Stimulated activated CD4-positive, alpha-beta T cell treated with anti-CD3 and anti-CD28 coated beads, Interleukin-4, amount 100 ng/mL, for 24 hours (primary cell): ENCODE data around the gene SLC13A2.

Source experiments
- DNase-seq: peaks from one replicate; pipeline ENCODE4 v3.0.0-alpha.2; 2020

The SLC13A2 gene

GRCh38 chr17:28494445-28495188 is 21.2 kb downstream of the SLC13A2 start:
- DNase-seq, result peak; percentile 83

DNA sequence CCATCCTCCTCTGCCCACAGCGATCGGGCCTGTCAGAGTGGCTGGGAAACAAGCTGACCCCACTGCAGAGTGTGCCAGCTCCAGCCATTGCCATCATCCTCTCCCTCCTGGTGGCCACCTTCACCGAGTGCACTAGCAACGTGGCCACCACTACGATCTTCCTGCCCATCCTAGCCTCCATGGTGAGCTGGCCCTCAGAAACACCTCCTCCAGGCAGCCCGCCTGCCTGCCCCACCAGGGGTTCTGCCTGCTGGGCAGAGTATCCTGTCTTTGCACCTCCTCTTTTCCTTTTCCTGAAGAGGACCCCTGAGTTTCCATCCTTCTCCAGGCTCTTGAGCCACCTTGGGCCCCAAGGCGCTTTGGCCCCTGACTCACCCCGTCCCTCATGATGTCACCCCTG is 22.2 kb downstream of the SLC13A2 start:
- DNase-seq, result no peak

DNA sequence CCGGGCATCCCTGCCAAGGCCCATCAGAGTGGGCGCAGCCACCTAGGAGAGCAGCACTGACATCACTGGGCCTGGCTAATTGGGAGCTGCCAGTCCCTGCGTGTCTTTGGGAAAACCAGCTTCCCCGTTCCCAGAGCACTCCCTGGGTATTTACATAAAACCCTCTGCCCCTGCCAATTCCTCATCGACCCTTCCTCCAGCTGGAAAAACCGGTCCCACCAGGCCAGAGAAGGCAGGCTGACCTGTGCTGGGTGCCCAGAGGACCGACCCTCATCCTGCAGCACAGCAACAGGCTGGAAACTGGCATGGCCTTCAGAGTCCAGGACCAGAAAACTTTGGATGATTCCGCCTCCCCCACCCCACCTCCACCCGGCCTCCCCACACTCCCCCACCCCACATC is 24.5 kb downstream of the SLC13A2 start:
- DNase-seq, result no peak

- no peak for DNase-seq
Observed at GRCh38 chr17:28498652-28499363, 25.4 kb downstream of the SLC13A2 start.

DNA sequence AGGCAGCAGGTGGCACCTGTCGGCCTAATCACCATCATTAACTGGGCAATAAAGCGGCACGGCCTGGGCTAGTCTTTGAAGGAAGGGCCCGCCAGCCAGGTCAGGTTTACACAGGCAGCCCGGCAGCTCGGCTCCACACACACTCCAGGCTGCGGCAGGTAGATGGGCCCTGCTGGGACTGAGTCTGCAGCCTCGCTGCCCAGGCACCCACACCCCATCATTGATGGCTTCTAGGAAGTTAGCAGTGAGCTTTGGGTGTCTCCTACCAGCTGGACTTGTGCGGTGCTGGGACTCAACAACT is 25.9 kb downstream of the SLC13A2 start:
- DNase-seq, result no peak

DNA sequence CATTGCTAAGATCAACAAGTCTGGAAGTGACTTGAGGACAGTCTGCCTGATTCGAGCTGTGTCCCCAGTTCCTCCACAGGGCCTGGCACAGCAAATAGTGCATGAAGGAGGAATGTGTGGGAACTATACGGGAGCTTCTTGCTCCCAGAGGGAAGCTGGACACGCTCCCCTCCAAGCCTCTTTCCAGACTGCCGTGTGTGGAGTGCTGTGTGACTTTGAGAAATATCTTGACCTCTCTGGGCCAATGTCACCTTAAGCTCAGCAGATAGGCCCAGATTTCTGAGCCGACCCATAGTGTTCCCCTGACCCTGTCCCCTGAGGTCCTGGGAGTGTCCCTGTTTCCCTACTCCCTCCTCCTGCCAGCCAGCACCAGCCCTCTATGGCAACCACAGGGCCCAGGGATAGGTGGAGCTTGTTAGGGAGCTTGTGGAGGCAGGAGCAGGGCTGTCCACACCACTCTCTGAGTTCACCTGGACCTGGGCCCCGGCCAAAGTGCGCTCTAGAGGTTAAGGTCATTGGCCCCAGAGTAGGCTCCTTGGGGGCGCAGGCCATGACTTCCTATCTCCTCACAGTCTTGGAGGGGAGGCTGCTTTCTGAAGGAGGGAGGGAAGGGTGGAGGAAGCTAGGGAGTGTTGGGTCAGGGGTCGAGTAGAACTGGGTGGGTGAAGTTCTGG is 26.4 kb downstream of the SLC13A2 start:
- no peak for DNase-seq

DNA sequence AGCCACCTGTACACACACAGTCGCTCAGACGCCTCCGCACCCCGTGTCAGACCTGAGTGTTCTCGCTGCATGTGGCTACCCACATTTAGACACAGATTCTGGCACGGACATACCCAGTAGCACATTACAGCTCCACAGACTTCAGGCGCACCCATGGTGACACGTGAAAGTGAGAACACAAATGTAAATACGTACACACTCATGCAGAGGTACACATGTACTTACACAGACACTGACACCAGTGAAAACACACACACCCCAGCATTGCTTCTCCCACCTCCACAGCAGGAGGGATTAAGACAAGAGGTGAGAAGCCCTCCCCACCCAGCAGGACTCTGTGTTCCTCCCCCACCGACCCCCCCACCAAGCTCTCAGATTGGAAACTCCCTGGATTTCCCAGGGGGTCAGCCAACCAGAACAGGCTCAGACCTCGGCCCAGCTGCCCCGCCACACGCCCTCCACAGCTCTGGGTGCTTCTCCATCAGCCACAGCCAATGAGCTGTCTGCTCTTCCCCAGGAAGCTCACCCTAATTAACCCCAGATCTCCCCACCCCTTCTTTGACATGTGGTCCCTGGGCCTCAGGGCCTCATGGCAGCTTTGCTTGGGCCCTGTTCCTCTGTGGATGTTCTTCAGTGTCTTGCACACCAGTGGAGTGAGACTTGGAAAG is 27.4 kb downstream of the SLC13A2 start:
- no peak for DNase-seq

DNA sequence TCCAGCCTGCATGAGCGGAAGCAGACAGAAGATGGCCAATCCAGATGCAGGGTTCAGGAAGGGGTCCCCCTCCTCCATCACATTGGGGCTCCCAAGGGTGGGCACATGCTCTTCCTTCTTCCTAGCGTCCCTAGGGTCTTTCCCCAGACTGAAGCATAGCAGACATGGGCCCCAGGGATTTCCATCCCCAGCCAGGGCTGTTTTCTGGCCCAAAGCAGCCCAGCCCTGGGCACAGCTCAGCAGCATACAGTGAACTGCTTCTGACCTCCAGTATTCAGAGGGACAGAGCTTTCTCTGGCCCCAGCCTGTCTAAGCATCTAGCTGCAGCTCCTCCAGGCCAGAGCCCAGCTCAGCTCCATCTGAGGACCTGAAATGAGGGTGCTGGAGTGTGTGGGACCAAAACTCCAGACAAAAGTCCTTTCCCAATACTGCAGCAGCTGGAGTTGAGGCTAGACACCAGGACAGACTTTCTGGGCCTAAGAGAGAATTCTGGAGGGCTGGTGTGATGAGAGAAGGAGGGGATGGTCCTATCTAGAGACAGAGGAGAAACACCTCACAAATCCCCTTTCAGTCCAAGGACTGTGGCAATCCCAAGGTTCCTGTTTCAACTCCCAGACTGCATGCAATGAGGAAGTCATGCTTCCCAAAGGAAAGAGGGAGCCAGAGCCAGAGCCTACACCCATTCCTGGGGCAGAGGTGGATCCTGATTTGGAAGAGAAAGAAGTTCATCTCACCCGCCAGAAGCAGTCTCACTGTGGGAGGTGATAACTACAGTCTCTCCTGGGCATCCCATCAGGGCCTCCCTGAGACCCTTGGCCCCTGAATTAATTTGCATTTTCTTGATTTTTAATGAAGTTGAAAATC is 28.2 kb downstream of the SLC13A2 start:
- no peak for DNase-seq

GRCh38 chr17:28503420-28503819 is 30.0 kb downstream of the SLC13A2 start:
- no peak for DNase-seq

DNA sequence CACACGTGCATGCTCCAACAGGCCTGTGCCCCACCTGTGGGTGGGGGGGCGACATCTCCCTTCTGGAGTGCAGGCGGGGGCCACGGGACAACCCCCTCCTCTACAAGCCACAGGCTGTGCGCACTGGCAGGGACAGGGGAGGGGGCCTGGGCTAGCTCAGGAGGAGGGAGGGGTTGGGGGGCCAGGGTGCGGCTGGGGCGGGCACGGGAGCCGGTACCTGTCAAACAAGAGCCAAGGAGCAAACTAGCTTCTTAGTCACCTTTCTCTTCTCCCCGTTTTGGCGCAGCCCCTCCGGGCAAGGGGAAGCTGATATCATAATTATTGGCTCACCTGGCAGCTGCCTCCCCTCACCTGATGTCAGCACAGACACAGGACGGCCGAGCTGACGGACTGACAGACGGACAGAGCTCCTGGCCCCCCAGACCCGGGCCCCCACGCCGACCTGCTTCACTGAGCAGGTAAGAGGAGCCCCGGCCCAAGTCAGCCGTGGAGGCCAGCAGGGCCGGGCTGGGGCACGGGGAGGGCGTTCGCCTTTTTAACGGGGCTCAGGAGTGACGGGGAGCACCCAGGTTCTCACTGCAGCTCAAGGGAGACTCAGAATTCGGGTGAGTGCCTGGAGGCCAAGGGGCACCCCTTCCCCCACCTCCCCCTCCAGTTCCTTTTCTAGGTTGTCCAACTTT is 32.7 kb downstream of the SLC13A2 start, which contains the start of gene FOXN1:
TSS of gene FOXN1 (plus strand) at position 363 of the 680 bp plus-strand sequence. CDS start 17,622 bp downstream, outside the sequence.
- DNase-seq, result no peak

GRCh38 chr17:28506763-28507487 is 33.5 kb downstream of the SLC13A2 start:
- no peak for DNase-seq

GRCh38 chr17:28507567-28508203 is 34.2 kb downstream of the SLC13A2 start:
- DNase-seq, result no peak

- DNase-seq, result no peak
Observed at GRCh38 chr17:28508211-28508724, 34.8 kb downstream of the SLC13A2 start.

DNA sequence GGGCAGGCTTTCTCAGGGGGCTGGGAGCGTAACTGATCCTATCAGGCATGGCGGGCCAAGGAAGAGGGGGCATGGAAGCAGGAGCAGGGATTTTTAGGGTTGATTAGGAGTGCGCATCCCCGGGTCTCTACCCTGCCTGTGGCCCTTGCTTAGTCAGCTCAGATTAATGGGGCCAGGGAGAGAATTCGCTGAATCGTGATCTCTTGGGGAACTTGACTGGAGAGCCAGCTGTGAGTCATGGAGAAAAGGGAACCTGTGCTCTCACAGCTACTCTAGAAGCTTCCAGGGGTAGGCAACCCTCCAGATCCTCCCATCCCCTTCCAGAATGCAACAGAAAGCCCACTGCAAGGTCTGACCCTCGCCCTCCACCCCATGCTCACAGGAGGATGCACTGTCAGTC is 36.3 kb downstream of the SLC13A2 start:
- no peak for DNase-seq

DNA sequence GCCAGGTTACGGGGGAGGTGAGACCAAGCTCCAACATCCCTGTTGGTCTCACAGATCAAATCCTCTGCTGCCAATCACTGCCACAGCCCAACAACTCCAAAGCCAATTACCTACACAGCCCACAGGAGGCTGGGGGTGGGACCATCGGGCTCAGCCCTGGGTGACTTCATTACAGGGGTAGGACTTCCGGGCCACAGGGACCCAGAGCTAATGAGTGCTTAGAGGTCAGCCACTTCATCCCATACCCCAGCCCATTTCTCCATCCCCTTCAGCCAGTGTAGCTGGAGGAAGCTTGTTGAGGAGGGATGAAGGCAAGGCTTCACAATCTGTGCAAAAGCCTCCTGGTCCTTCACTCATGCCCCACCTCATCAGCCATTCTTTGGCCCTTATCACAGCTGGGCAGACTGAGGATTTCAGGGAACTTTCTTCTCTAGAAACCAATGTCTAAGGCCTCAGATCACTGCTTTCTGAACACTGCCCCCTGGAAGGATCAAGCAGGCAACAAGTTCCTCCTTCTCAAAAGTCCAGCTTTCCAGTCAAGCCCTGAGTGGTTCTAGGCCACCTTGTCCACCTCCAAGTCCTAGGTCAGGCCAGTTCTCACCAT is 38.5 kb downstream of the SLC13A2 start:
- DNase-seq, result no peak

- DNase-seq, result no peak
Observed at GRCh38 chr17:28513476-28513875, 40.0 kb downstream of the SLC13A2 start.

GRCh38 chr17:28514561-28515002 is 41.1 kb downstream of the SLC13A2 start:
- no peak for DNase-seq

DNA sequence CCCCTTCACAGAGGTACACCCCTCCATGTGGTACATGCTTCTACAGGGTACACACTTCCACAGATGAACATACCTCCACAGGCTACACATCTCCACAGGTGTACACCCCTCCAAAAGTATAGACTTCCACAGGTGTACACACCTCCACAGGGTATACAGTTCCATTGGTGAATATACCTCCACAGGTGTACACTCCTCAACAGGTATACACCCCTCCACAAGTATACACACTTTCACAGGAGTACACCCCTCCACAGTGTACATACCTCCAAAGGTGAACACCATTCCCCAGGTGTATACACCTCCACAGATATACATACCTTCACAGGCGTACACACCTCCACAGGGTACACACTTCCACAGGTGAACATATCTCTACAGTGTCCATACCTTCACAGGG is 42.1 kb downstream of the SLC13A2 start:
- no peak for DNase-seq

DNA sequence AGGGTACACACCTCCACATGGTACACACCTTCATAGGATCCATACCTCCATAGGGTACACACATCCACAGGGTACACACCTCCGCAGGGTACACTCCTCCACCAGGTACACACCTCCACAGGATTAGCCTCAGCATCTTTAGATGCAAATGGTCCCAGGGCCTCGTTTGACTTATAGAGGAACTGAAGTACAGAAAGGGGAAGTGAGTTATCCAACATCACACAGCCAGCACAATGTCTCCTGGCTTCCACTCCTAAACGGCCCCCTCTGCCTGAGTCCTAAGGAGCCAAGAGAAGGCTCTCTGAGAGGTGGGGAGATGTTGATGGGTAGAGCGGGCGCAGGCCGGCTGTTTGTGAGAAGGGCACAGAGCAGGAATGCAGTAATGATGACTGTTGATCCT is 44.7 kb downstream of the SLC13A2 start:
- no peak for DNase-seq

DNA sequence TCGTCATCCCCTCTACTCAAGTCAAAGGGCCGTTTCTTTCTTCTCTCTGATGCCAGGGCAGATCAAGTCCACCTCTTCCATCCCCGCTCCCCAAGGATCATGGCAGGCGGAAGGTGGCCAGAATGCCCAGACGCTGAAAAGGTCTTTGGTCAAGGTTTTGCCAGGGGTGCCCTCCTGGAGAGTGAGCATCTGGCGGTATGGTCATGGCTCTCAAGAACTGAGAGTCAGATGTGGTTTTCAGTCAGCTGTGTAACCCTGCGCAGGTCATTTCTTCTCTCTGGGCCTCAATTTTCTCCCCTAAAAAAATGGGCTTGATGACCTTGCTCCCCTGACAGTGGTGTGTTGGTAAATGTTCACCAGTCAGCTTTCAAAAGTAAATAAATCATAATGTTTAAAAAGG is 45.1 kb downstream of the SLC13A2 start:
- no peak for DNase-seq
